ENCODE measurements around the gene KLK10. TPM values are rescaled to one million over a fixed set of nuclear protein-coding genes. Genes with fewer than 3 reads are reported as not detected.

Gene KLK10
- total and polyA plus RNA-seq, 10 of the 15 experiments (the other 5 are each of a cell fraction or from before 2014, with no cell fraction given): not detected

DNA sequence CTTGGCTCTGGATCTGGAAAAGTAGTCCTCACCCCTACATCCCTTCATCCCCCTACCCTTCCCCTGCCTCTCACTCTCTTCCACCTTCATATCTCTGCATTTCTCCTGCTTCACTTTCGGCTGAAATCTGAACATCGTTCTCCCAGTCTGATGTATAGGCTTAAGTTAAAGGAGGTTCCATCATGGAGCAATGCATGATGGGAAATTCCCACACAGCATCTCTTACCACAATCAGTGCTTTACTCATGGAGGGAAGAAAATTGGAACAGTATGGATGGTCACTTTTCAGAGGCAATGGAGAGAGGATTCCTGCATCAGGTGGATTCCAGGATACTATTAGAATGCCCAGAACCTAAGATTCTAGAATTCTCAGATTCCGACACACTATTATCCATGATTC is 12.0 kb downstream of the KLK10 start (continued):
- TF ChIP-seq, protein P1, sequence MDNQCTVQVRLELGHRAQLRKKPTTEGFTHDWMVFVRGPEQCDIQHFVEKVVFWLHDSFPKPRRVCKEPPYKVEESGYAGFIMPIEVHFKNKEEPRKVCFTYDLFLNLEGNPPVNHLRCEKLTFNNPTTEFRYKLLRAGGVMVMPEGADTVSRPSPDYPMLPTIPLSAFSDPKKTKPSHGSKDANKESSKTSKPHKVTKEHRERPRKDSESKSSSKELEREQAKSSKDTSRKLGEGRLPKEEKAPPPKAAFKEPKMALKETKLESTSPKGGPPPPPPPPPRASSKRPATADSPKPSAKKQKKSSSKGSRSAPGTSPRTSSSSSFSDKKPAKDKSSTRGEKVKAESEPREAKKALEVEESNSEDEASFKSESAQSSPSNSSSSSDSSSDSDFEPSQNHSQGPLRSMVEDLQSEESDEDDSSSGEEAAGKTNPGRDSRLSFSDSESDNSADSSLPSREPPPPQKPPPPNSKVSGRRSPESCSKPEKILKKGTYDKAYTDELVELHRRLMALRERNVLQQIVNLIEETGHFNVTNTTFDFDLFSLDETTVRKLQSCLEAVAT (IDR thresholded peaks at IDR 0.05): no peak
- TF ChIP-seq, protein P2, sequence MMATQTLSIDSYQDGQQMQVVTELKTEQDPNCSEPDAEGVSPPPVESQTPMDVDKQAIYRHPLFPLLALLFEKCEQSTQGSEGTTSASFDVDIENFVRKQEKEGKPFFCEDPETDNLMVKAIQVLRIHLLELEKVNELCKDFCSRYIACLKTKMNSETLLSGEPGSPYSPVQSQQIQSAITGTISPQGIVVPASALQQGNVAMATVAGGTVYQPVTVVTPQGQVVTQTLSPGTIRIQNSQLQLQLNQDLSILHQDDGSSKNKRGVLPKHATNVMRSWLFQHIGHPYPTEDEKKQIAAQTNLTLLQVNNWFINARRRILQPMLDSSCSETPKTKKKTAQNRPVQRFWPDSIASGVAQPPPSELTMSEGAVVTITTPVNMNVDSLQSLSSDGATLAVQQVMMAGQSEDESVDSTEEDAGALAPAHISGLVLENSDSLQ (IDR thresholded peaks at IDR 0.05): no peak
- TF ChIP-seq HCFC1 (IDR thresholded peaks at IDR 0.05; ENCODE audit: low read length): no peak
- TF ChIP-seq FOS (IDR thresholded peaks at IDR 0.05; ENCODE audit: borderline replicate concordance, extremely low read depth, insufficient read length): no peak
- TF ChIP-seq PML (IDR thresholded peaks at IDR 0.05; ENCODE audit: low read length): no peak
- TF ChIP-seq SUZ12 (IDR thresholded peaks at IDR 0.05; ENCODE audit: unreplicated experiment): no peak
- TF ChIP-seq, protein P3, sequence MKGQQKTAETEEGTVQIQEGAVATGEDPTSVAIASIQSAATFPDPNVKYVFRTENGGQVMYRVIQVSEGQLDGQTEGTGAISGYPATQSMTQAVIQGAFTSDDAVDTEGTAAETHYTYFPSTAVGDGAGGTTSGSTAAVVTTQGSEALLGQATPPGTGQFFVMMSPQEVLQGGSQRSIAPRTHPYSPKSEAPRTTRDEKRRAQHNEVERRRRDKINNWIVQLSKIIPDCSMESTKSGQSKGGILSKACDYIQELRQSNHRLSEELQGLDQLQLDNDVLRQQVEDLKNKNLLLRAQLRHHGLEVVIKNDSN (IDR thresholded peaks at IDR 0.05; ENCODE audit: borderline replicate concordance, extremely low read length, insufficient read depth, low read depth, low read length): no peak
- TF ChIP-seq, protein P4, sequence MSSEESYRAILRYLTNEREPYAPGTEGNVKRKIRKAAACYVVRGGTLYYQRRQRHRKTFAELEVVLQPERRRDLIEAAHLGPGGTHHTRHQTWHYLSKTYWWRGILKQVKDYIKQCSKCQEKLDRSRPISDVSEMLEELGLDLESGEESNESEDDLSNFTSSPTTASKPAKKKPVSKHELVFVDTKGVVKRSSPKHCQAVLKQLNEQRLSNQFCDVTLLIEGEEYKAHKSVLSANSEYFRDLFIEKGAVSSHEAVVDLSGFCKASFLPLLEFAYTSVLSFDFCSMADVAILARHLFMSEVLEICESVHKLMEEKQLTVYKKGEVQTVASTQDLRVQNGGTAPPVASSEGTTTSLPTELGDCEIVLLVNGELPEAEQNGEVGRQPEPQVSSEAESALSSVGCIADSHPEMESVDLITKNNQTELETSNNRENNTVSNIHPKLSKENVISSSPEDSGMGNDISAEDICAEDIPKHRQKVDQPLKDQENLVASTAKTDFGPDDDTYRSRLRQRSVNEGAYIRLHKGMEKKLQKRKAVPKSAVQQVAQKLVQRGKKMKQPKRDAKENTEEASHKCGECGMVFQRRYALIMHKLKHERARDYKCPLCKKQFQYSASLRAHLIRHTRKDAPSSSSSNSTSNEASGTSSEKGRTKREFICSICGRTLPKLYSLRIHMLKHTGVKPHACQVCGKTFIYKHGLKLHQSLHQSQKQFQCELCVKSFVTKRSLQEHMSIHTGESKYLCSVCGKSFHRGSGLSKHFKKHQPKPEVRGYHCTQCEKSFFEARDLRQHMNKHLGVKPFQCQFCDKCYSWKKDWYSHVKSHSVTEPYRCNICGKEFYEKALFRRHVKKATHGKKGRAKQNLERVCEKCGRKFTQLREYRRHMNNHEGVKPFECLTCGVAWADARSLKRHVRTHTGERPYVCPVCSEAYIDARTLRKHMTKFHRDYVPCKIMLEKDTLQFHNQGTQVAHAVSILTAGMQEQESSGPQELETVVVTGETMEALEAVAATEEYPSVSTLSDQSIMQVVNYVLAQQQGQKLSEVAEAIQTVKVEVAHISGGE (CRISPR knock-in tag; IDR thresholded peaks at IDR 0.05): no peak
- TF ChIP-seq ZBED1 (IDR thresholded peaks at IDR 0.05; ENCODE audit: borderline replicate concordance): no peak
- TF ChIP-seq MEF2A (IDR thresholded peaks at IDR 0.05; ENCODE audit: insufficient read depth, low read depth, low read length): no peak
- TF ChIP-seq, protein P5, sequence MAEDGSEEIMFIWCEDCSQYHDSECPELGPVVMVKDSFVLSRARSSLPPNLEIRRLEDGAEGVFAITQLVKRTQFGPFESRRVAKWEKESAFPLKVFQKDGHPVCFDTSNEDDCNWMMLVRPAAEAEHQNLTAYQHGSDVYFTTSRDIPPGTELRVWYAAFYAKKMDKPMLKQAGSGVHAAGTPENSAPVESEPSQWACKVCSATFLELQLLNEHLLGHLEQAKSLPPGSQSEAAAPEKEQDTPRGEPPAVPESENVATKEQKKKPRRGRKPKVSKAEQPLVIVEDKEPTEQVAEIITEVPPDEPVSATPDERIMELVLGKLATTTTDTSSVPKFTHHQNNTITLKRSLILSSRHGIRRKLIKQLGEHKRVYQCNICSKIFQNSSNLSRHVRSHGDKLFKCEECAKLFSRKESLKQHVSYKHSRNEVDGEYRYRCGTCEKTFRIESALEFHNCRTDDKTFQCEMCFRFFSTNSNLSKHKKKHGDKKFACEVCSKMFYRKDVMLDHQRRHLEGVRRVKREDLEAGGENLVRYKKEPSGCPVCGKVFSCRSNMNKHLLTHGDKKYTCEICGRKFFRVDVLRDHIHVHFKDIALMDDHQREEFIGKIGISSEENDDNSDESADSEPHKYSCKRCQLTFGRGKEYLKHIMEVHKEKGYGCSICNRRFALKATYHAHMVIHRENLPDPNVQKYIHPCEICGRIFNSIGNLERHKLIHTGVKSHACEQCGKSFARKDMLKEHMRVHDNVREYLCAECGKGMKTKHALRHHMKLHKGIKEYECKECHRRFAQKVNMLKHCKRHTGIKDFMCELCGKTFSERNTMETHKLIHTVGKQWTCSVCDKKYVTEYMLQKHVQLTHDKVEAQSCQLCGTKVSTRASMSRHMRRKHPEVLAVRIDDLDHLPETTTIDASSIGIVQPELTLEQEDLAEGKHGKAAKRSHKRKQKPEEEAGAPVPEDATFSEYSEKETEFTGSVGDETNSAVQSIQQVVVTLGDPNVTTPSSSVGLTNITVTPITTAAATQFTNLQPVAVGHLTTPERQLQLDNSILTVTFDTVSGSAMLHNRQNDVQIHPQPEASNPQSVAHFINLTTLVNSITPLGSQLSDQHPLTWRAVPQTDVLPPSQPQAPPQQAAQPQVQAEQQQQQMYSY (CRISPR knock-in tag; IDR thresholded peaks at IDR 0.05): no peak

Data from GM12878 (cell line).